Measurements from ENCODE around the gene TRAPPC12.

Gene TRAPPC12

DNA sequence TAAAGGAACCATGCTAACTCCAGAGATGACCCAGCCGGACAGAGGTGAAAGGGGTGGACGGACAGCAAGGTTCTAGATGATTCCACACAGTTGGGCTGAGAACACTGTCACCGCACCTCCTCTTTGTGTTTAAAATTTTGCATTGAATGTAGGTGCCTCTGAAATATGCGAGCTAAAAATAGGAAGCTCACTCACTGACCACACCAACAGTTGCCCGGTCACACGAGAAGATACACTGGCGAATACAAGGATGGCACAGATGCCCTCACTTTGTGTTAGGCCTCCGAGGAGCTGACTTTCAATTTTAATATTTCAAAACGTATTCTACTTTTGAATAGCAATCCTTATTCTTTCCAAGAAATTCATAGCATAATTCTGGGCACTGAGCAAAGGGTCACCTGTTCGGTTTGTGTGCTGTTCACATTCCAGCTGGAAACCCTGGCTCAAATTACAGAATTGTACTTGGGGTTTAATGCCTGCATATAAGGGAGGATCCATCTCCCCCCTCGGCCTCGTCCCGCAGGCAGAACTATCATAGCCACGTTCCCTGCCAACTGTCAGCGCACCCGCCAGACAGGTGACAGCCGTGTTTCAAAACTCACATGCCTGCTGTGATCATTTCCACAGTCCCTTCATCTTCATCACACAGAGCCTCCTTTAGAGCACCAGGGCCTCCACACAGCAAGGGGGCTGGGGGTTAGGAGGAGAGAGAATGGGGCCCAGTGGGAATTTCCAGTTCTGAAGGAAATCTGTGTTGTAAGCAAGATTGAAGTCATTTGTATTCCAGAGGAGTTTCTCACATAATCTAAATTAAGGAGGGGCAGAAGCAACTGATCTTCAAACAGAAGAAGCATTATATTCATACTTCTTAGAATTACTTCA is 91.6 kb downstream of the TRAPPC12 start:
- no peaks in the 10 kb centered on the region for H3K9me3 ChIP-seq (ENCODE audit: control extremely low read depth in 1 of 5, control insufficient read depth in 4 of 5, insufficient read depth in 2 of 5, low read depth in 1 of 5, low read length in 4 of 5)
- POLR2A ChIA-PET, result no interaction called here
- H3K4me1 ChIP-seq (ENCODE audit: control extremely low read depth in 1 of 4, control insufficient read depth in 4 of 4, insufficient read depth in 4 of 4, low read length in 3 of 4), result peaks cover 0 to under 1% (median 0%) of the 10 kb centered on the region in 4 experiments
- no peak overlapping the region for H3K27ac ChIP-seq (ENCODE audit: insufficient read depth in 1 of 2, low read depth in 1 of 2, low read length in 2 of 2, poor library complexity in 1 of 2, severe bottlenecking in 2 of 2)
- H3K27me3 ChIP-seq (replicated peaks in 2 of 5; ENCODE audit: control insufficient read depth in 4 of 5, insufficient read depth in 5 of 5, low read length in 4 of 5), result no peaks in the 10 kb centered on the region
- CTCF ChIA-PET, result interaction anchor here (1.0 kb wide), 1 partner anchor 9 kb away, joined by 5 read pairs; no protein-coding TSS in a partner anchor
- no peak for DNase-seq
- no peak overlapping the region for H3K4me3 ChIP-seq (ENCODE audit: control insufficient read depth in 1 of 7, extremely low read depth in 1 of 7, insufficient read depth in 4 of 7, low read depth in 2 of 7, low read length in 6 of 7)
- peaks cover 5 to 84% (median 54%) of the 10 kb centered on the region in 4 experiments for H3K36me3 ChIP-seq (ENCODE audit: control insufficient read depth in 4 of 4, insufficient read depth in 4 of 4, low read length in 3 of 4)
- 100% methylated on average over 12 of the region's 17 CpGs for whole genome bisulfite sequencing (ENCODE audit: insufficient coverage)

DNA sequence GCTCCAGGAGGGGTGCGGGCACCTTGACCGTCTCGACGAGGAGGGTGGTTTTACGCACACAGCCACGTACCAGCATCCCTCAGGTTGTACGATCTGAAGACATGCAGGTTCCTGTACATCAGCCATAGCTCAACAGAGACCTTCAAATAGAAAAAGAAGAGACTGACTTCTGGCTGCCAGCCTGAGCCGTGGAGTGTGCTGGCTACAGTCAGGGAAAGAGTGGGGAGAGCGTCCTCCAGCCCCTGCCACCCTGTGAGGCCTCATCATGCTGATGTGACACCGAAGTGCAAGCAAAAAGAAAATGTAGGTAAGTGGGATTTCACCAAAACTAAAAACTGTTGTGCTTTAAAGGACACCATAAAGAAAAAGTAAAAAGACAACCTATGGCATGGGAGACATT is 92.8 kb downstream of the TRAPPC12 start:
- POLR2A ChIA-PET, result no interaction called here
- CTCF ChIA-PET, result no interaction called here
- peaks cover 0 to 11% (median 7%) of the 10 kb centered on the region in 4 experiments for H3K4me1 ChIP-seq (ENCODE audit: control extremely low read depth in 1 of 4, control insufficient read depth in 4 of 4, insufficient read depth in 4 of 4, low read length in 3 of 4)
- no peak overlapping the region for H3K27ac ChIP-seq (ENCODE audit: insufficient read depth in 1 of 2, low read depth in 1 of 2, low read length in 2 of 2, poor library complexity in 1 of 2, severe bottlenecking in 2 of 2)
- no peaks in the 10 kb centered on the region for H3K9me3 ChIP-seq (ENCODE audit: control extremely low read depth in 1 of 5, control insufficient read depth in 4 of 5, insufficient read depth in 2 of 5, low read depth in 1 of 5, low read length in 4 of 5)
- no peaks in the 10 kb centered on the region for H3K27me3 ChIP-seq (replicated peaks in 2 of 5; ENCODE audit: control insufficient read depth in 4 of 5, insufficient read depth in 5 of 5, low read length in 4 of 5)
- no peak overlapping the region for H3K4me3 ChIP-seq (ENCODE audit: control insufficient read depth in 1 of 7, extremely low read depth in 1 of 7, insufficient read depth in 4 of 7, low read depth in 2 of 7, low read length in 6 of 7)
- H3K36me3 ChIP-seq (ENCODE audit: control insufficient read depth in 4 of 4, insufficient read depth in 4 of 4, low read length in 3 of 4), result peaks cover 5 to 76% (median 49%) of the 10 kb centered on the region in 4 experiments
- DNase-seq, result no peak
- 94% methylated on average over 9 of the region's 10 CpGs for WGBS (ENCODE audit: insufficient coverage)

DNA sequence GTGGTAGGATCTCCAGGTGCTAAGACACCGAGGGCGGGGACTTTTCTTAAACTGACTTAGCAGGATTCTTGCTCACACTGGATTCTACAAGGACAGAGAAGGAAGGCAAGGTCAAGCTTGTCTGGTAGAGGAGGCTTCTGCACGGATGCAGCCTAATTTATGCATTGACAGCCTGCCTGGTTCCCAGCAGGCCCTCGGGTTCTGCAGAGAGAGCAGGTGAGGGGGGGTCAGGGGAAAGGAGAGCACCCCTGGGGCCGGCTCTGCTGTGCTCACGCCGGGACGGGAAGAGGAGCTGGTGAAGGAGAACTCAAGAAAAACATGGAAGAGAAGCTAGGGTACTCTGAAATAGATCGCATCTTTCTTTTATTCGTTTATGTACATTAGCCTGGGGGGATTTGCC is 93.5 kb downstream of the TRAPPC12 start:
- Histone ChIP-seq H3K4me3 (ENCODE audit: control insufficient read depth in 1 of 7, extremely low read depth in 1 of 7, insufficient read depth in 4 of 7, low read depth in 2 of 7, low read length in 6 of 7) (no peak overlapping the region), H3K27me3 (replicated peaks in 2 of 5; ENCODE audit: control insufficient read depth in 4 of 5, insufficient read depth in 5 of 5, low read length in 4 of 5) (no peaks in the 10 kb centered on the region), H3K36me3 (ENCODE audit: control insufficient read depth in 4 of 4, insufficient read depth in 4 of 4, low read length in 3 of 4) (peaks cover 5 to 72% (median 46%) of the 10 kb centered on the region in 4 experiments), H3K9me3 (ENCODE audit: control extremely low read depth in 1 of 5, control insufficient read depth in 4 of 5, insufficient read depth in 2 of 5, low read depth in 1 of 5, low read length in 4 of 5) (no peaks in the 10 kb centered on the region), H3K4me1 (ENCODE audit: control extremely low read depth in 1 of 4, control insufficient read depth in 4 of 4, insufficient read depth in 4 of 4, low read length in 3 of 4) (peaks cover 0 to 13% (median 7%) of the 10 kb centered on the region in 4 experiments), H3K27ac (ENCODE audit: insufficient read depth in 1 of 2, low read depth in 1 of 2, low read length in 2 of 2, poor library complexity in 1 of 2, severe bottlenecking in 2 of 2) (no peak overlapping the region)
- WGBS (ENCODE audit: insufficient coverage), result 93% methylated on average over 5 of the region's 10 CpGs
- CTCF ChIA-PET, result interaction anchor here (0.7 to 1.9 kb wide), 4 partner anchors 9 to 30 kb away, joined by 3 to 8 read pairs (median 4); no protein-coding TSS in a partner anchor
- POLR2A ChIA-PET, result no interaction called here
- DNase-seq, result no peak

DNA sequence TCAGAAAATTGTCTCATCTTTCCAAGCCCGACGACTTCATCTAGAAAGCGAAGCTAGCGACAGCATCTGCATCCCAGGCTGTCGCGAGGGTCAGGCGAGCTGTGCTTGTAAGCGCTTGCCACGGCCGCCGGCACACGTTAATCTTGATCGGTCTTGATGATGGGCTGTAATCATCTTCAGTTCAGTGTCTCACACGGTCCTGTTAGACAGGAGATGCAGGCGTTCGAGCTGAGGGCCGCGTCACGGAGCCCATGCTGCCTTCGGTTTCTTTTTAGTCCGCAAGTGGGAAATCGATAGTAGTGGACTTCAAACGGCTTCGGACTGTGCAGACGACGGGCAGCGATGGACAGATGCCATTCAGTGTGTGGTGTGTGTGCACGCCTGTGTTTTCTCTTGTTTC is 96.3 kb downstream of the TRAPPC12 start:
- Histone ChIP-seq H3K27me3 (replicated peaks in 2 of 5; ENCODE audit: control insufficient read depth in 4 of 5, insufficient read depth in 5 of 5, low read length in 4 of 5) (no peaks in the 10 kb centered on the region), H3K4me3 (ENCODE audit: control insufficient read depth in 1 of 7, extremely low read depth in 1 of 7, insufficient read depth in 4 of 7, low read depth in 2 of 7, low read length in 6 of 7) (no peak overlapping the region), H3K36me3 (ENCODE audit: control insufficient read depth in 4 of 4, insufficient read depth in 4 of 4, low read length in 3 of 4) (peaks cover 2 to 65% (median 43%) of the 10 kb centered on the region in 4 experiments), H3K4me1 (ENCODE audit: control extremely low read depth in 1 of 4, control insufficient read depth in 4 of 4, insufficient read depth in 4 of 4, low read length in 3 of 4) (peaks cover 0 to 13% (median 7%) of the 10 kb centered on the region in 4 experiments), H3K27ac (ENCODE audit: insufficient read depth in 1 of 2, low read depth in 1 of 2, low read length in 2 of 2, poor library complexity in 1 of 2, severe bottlenecking in 2 of 2) (no peak overlapping the region), H3K9me3 (ENCODE audit: control extremely low read depth in 1 of 5, control insufficient read depth in 4 of 5, insufficient read depth in 2 of 5, low read depth in 1 of 5, low read length in 4 of 5) (no peaks in the 10 kb centered on the region)
- ChIA-PET POLR2A (no interaction called here), CTCF (interaction anchor here (1.0 kb wide), 1 partner anchor 181 kb away, joined by 3 read pairs; no protein-coding TSS in a partner anchor)
- DNase-seq, result no peak
- 94% methylated on average over 27 of the region's 28 CpGs for WGBS (ENCODE audit: insufficient coverage)

DNA sequence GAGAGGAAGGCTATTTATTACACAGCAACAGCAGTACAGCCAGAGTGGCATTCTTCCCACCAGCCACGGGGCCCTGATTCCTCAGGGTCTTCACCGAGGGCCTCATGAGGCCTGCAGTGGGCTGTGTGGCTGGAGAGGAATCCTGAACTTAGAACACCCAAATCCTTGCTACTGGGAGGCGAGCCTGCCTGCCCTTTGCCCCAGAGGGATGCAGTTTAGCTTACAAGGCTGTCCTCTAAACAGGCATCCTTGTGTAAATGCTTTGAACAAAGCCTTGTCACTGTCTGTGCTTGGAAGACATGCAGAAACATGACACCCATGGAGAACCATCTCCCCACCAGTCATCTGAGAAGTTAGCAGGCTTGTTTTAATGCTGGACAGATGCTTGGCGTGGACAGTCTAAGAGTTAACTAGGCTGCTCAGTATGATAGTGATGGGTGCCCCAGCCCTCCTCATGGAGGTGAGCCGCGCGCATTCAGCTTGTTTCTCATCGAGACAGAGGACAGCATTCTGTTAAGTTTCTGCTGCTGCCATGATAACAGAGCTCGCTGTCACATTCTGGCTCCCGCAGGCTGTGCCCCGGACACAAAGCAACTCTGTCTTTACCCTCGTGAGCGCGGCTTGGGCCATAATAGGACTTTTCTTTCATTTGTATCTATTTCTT is 97.0 kb downstream of the TRAPPC12 start:
- Histone ChIP-seq H3K27ac (ENCODE audit: insufficient read depth in 1 of 2, low read depth in 1 of 2, low read length in 2 of 2, poor library complexity in 1 of 2, severe bottlenecking in 2 of 2) (peak overlapping the region in 1 of 2 experiments; percentile 61), H3K27me3 (replicated peaks in 2 of 5; ENCODE audit: control insufficient read depth in 4 of 5, insufficient read depth in 5 of 5, low read length in 4 of 5) (no peaks in the 10 kb centered on the region), H3K4me1 (ENCODE audit: control extremely low read depth in 1 of 4, control insufficient read depth in 4 of 4, insufficient read depth in 4 of 4, low read length in 3 of 4) (peaks cover 0 to 13% (median 7%) of the 10 kb centered on the region in 4 experiments), H3K4me3 (ENCODE audit: control insufficient read depth in 1 of 7, extremely low read depth in 1 of 7, insufficient read depth in 4 of 7, low read depth in 2 of 7, low read length in 6 of 7) (no peak overlapping the region), H3K36me3 (ENCODE audit: control insufficient read depth in 4 of 4, insufficient read depth in 4 of 4, low read length in 3 of 4) (peaks cover 2 to 58% (median 40%) of the 10 kb centered on the region in 4 experiments), H3K9me3 (ENCODE audit: control extremely low read depth in 1 of 5, control insufficient read depth in 4 of 5, insufficient read depth in 2 of 5, low read depth in 1 of 5, low read length in 4 of 5) (no peaks in the 10 kb centered on the region)
- 83% methylated on average over 12 of the region's 14 CpGs for WGBS (ENCODE audit: insufficient coverage)
- POLR2A ChIA-PET, result no interaction called here
- CTCF ChIA-PET, result interaction anchor here (1.0 kb wide), 2 partner anchors 14 to 180 kb away, joined by 3 to 4 read pairs; no protein-coding TSS in a partner anchor
- no peak for DNase-seq

DNA sequence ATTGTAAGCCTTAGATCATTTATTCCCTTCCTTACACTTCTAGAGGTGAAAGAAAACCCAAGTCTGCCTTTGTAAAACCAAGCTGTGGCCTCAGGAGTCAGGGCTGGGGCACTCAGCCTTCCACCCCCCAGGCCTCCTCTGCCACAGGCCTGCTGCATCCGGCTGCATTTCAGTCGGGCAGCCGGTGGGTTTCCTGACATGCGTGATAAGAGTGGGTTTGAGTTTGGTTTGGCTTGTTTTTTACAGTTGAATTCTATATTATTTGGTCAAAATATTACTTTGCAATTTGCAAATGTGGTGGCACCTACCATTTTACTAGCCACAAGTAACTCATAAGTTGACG is 97.5 kb downstream of the TRAPPC12 start:
- CTCF ChIA-PET, result interaction anchor here (1.0 kb wide), 2 partner anchors 14 to 180 kb away, joined by 3 to 4 read pairs; no protein-coding TSS in a partner anchor
- POLR2A ChIA-PET, result no interaction called here

More for the DNA sequence above, 97.5 kb downstream of the TRAPPC12 start:
- Histone ChIP-seq H3K4me1 (ENCODE audit: control extremely low read depth in 1 of 4, control insufficient read depth in 4 of 4, insufficient read depth in 4 of 4, low read length in 3 of 4) (peaks cover 0 to 13% (median 7%) of the 10 kb centered on the region in 4 experiments), H3K4me3 (ENCODE audit: control insufficient read depth in 1 of 7, extremely low read depth in 1 of 7, insufficient read depth in 4 of 7, low read depth in 2 of 7, low read length in 6 of 7) (no peak overlapping the region), H3K9me3 (ENCODE audit: control extremely low read depth in 1 of 5, control insufficient read depth in 4 of 5, insufficient read depth in 2 of 5, low read depth in 1 of 5, low read length in 4 of 5) (no peaks in the 10 kb centered on the region), H3K27me3 (replicated peaks in 2 of 5; ENCODE audit: control insufficient read depth in 4 of 5, insufficient read depth in 5 of 5, low read length in 4 of 5) (no peaks in the 10 kb centered on the region), H3K36me3 (ENCODE audit: control insufficient read depth in 4 of 4, insufficient read depth in 4 of 4, low read length in 3 of 4) (peaks cover 2 to 58% (median 38%) of the 10 kb centered on the region in 4 experiments), H3K27ac (ENCODE audit: insufficient read depth in 1 of 2, low read depth in 1 of 2, low read length in 2 of 2, poor library complexity in 1 of 2, severe bottlenecking in 2 of 2) (peak overlapping the region in 1 of 2 experiments; percentile 61)
- no CpG with 5 or more reads among the region's 5 CpGs for WGBS (ENCODE audit: insufficient coverage)
- peak; percentile 43 to 91 (median 84) for DNase-seq
